Neural crest cell (in vitro differentiated cells): Measurements from ENCODE around the gene PCOLCE2. TPM values are rescaled to one million over a fixed set of nuclear protein-coding genes. Genes with fewer than 3 reads are reported as not detected.

ENCODE experiments used
- DNase-seq: peaks from one replicate; pipeline ENCODE4 v3.0.0; 2021; ENCODE audit warnings: low read depth, mixed read lengths, low spot score
- H3K27ac Mint-ChIP-seq: one replicate; pipeline ENCODE4 v1.8.0; 2021; ENCODE audit warnings: mild to moderate bottlenecking, mixed read lengths; ENCODE audit not compliant: unreplicated experiment
- H3K27me3 Mint-ChIP-seq: 2 replicates; pipeline ENCODE4 v1.8.0; 2021; ENCODE audit warnings: low read depth, mild to moderate bottlenecking, mixed read lengths
- H3K36me3 Mint-ChIP-seq: 2 replicates; pipeline ENCODE4 v1.8.0; 2021; ENCODE audit warnings: low read depth, mild to moderate bottlenecking, mixed read lengths
- H3K4me1 Mint-ChIP-seq: 2 replicates; pipeline ENCODE4 v1.8.0; 2021; ENCODE audit warnings: mixed read lengths
- H3K4me3 Mint-ChIP-seq: one replicate; pipeline ENCODE4 v1.8.0; 2021; ENCODE audit warnings: mild to moderate bottlenecking, mixed read lengths
- H3K9me3 Mint-ChIP-seq: 2 replicates; pipeline ENCODE4 v1.8.0; 2021; ENCODE audit warnings: mixed read lengths
- CTCF ChIP-seq: fragments of 200-600 bp; sonication (generic); conservative IDR thresholded peaks from 2 replicates; pipeline ENCODE4 v1.5.0; 2021; ENCODE audit warnings: antibody characterized with exemption, mild to moderate bottlenecking
- total RNA-seq: library from RNA; stranded (reverse); gene quantifications from 2 replicates; pipeline ENCODE4 v1.2.1, GENCODE V29; 2021

Gene PCOLCE2
- total RNA-seq, 1 donor from 2014 or later = 4.9 TPM

- H3K27ac Mint-ChIP-seq = no peak overlapping the region
Measured at GRCh38 chr3:142863930-142864920, 24.7 kb downstream of the PCOLCE2 start.

GRCh38 chr3:142863010-142863817, 25.7 kb downstream of the PCOLCE2 start:
- no peak for DNase-seq
- no peaks in the 10 kb centered on the region for H3K36me3 Mint-ChIP-seq
- no peak for TF ChIP-seq CTCF
- no peak overlapping the region for H3K4me3 Mint-ChIP-seq
- H3K4me1 Mint-ChIP-seq = peaks cover 5% of the 10 kb centered on the region
- H3K9me3 Mint-ChIP-seq = no peaks in the 10 kb centered on the region
- H3K27ac Mint-ChIP-seq = no peak overlapping the region
- H3K27me3 Mint-ChIP-seq = no peaks in the 10 kb centered on the region

More at GRCh38 chr3:142863930-142864920, 24.7 kb downstream of the PCOLCE2 start:
- peaks cover 5% of the 10 kb centered on the region for H3K4me1 Mint-ChIP-seq
- no peaks in the 10 kb centered on the region for H3K27me3 Mint-ChIP-seq
- no peak for TF ChIP-seq CTCF
- DNase-seq = no peak
- H3K36me3 Mint-ChIP-seq = no peaks in the 10 kb centered on the region
- no peak overlapping the region for H3K4me3 Mint-ChIP-seq
- H3K9me3 Mint-ChIP-seq = no peaks in the 10 kb centered on the region

- Mint-ChIP-seq H3K36me3 (no peaks in the 10 kb centered on the region), H3K4me1 (peaks cover 5% of the 10 kb centered on the region), H3K27me3 (no peaks in the 10 kb centered on the region), H3K9me3 (no peaks in the 10 kb centered on the region), H3K27ac (no peak overlapping the region), H3K4me3 (no peak overlapping the region)
- no peak for DNase-seq
- TF ChIP-seq CTCF = no peak
Measured at GRCh38 chr3:142861926-142862325, 27.0 kb downstream of the PCOLCE2 start.

GRCh38 chr3:142858043-142858442, 30.8 kb downstream of the PCOLCE2 start:
- Mint-ChIP-seq H3K4me3 (no peak overlapping the region), H3K9me3 (no peaks in the 10 kb centered on the region), H3K27ac (no peak overlapping the region), H3K4me1 (no peaks in the 10 kb centered on the region), H3K36me3 (no peaks in the 10 kb centered on the region), H3K27me3 (no peaks in the 10 kb centered on the region)
- TF ChIP-seq CTCF = no peak
- DNase-seq = no peak

- DNase-seq = no peak
- no peak for TF ChIP-seq CTCF
- no peaks in the 10 kb centered on the region for H3K4me1 Mint-ChIP-seq
- no peaks in the 10 kb centered on the region for H3K27me3 Mint-ChIP-seq
- H3K36me3 Mint-ChIP-seq = no peaks in the 10 kb centered on the region
- no peaks in the 10 kb centered on the region for H3K9me3 Mint-ChIP-seq
- no peak overlapping the region for H3K4me3 Mint-ChIP-seq
- H3K27ac Mint-ChIP-seq = no peak overlapping the region
Measured at GRCh38 chr3:142857056-142857455, 31.8 kb downstream of the PCOLCE2 start.
